Measurements from ENCODE around the gene IFNL3.
"Not testable (repeated sequence)": the region's sequence is repeated elsewhere in the genome, so short reads cannot be mapped to it uniquely, and the experiment has no call there.

IFNL3 gene

GRCh38 chr19:39253374-39254149 is 8.8 kb upstream of the IFNL3 start:
- Histone ChIP-seq H3K4me3 (ENCODE audit: low read length in 2 of 2) (no peak overlapping the region), H3K4me1 (ENCODE audit: control insufficient read depth in 2 of 2, insufficient read depth in 2 of 2, low read length in 2 of 2) (no peaks in the 10 kb centered on the region), H3K9me3 (ENCODE audit: control insufficient read depth in 2 of 2, low read length in 2 of 2) (no peaks in the 10 kb centered on the region), H3K27me3 (ENCODE audit: control insufficient read depth in 2 of 2, insufficient read depth in 2 of 2, low read length in 2 of 2) (peaks cover 2 to 8% of the 10 kb centered on the region in 2 donors), H3K9ac (ENCODE audit: low read depth in 1 of 2, low read length in 2 of 2) (no peak overlapping the region), H3K36me3 (ENCODE audit: control insufficient read depth in 2 of 2, insufficient read depth in 2 of 2, low read length in 2 of 2) (no peaks in the 10 kb centered on the region), H3K27ac (ENCODE audit: low read depth in 2 of 2, low read length in 2 of 2) (no peak overlapping the region)

GRCh38 chr19:39252458-39252857 is 7.7 kb upstream of the IFNL3 start:
- Histone ChIP-seq H3K27ac (ENCODE audit: low read depth in 2 of 2, low read length in 2 of 2) (no peak overlapping the region), H3K9ac (ENCODE audit: low read depth in 1 of 2, low read length in 2 of 2) (no peak overlapping the region), H3K27me3 (ENCODE audit: control insufficient read depth in 2 of 2, insufficient read depth in 2 of 2, low read length in 2 of 2) (peaks cover 5 to 17% of the 10 kb centered on the region in 2 donors), H3K36me3 (ENCODE audit: control insufficient read depth in 2 of 2, insufficient read depth in 2 of 2, low read length in 2 of 2) (no peaks in the 10 kb centered on the region), H3K9me3 (ENCODE audit: control insufficient read depth in 2 of 2, low read length in 2 of 2) (no peaks in the 10 kb centered on the region), H3K4me3 (ENCODE audit: low read length in 2 of 2) (no peak overlapping the region), H3K4me1 (ENCODE audit: control insufficient read depth in 2 of 2, insufficient read depth in 2 of 2, low read length in 2 of 2) (no peaks in the 10 kb centered on the region)

GRCh38 chr19:39251846-39252245 is 7.0 kb upstream of the IFNL3 start:
- no peak overlapping the region for H3K9ac ChIP-seq (ENCODE audit: low read depth in 1 of 2, low read length in 2 of 2)
- no peak overlapping the region for H3K4me3 ChIP-seq (ENCODE audit: low read length in 2 of 2)
- no peaks in the 10 kb centered on the region for H3K4me1 ChIP-seq (ENCODE audit: control insufficient read depth in 2 of 2, insufficient read depth in 2 of 2, low read length in 2 of 2)
- H3K27me3 ChIP-seq (ENCODE audit: control insufficient read depth in 2 of 2, insufficient read depth in 2 of 2, low read length in 2 of 2), result peaks cover 6 to 17% of the 10 kb centered on the region in 2 donors
- no peaks in the 10 kb centered on the region for H3K36me3 ChIP-seq (ENCODE audit: control insufficient read depth in 2 of 2, insufficient read depth in 2 of 2, low read length in 2 of 2)
- H3K27ac ChIP-seq (ENCODE audit: low read depth in 2 of 2, low read length in 2 of 2), result no peak overlapping the region
- H3K9me3 ChIP-seq (ENCODE audit: control insufficient read depth in 2 of 2, low read length in 2 of 2), result no peaks in the 10 kb centered on the region

GRCh38 chr19:39251081-39251480 is 6.3 kb upstream of the IFNL3 start:
- no peaks in the 10 kb centered on the region for H3K4me1 ChIP-seq (ENCODE audit: control insufficient read depth in 2 of 2, insufficient read depth in 2 of 2, low read length in 2 of 2)
- H3K4me3 ChIP-seq (ENCODE audit: low read length in 2 of 2), result no peak overlapping the region
- H3K9ac ChIP-seq (ENCODE audit: low read depth in 1 of 2, low read length in 2 of 2), result no peak overlapping the region
- no peaks in the 10 kb centered on the region for H3K36me3 ChIP-seq (ENCODE audit: control insufficient read depth in 2 of 2, insufficient read depth in 2 of 2, low read length in 2 of 2)
- peaks cover 6 to 17% of the 10 kb centered on the region in 2 donors for H3K27me3 ChIP-seq (ENCODE audit: control insufficient read depth in 2 of 2, insufficient read depth in 2 of 2, low read length in 2 of 2)
- H3K27ac ChIP-seq (ENCODE audit: low read depth in 2 of 2, low read length in 2 of 2), result no peak overlapping the region
- H3K9me3 ChIP-seq (ENCODE audit: control insufficient read depth in 2 of 2, low read length in 2 of 2), result no peaks in the 10 kb centered on the region

GRCh38 chr19:39248806-39249205 is 4.0 kb upstream of the IFNL3 start, which contains the start of gene IFNL4:
Gene IFNL4, minus strand, starts transcription at chr19:39248856.
- Histone ChIP-seq H3K36me3 (ENCODE audit: control insufficient read depth in 2 of 2, insufficient read depth in 2 of 2, low read length in 2 of 2) (no peaks in the 10 kb centered on the region), H3K9me3 (ENCODE audit: control insufficient read depth in 2 of 2, low read length in 2 of 2) (no peaks in the 10 kb centered on the region), H3K9ac (ENCODE audit: low read depth in 1 of 2, low read length in 2 of 2) (no peak within 1 kb of the TSS), H3K27ac (ENCODE audit: low read depth in 2 of 2, low read length in 2 of 2) (no peak within 1 kb of the TSS), H3K27me3 (ENCODE audit: control insufficient read depth in 2 of 2, insufficient read depth in 2 of 2, low read length in 2 of 2) (peaks cover 6 to 17% of the 10 kb centered on the region in 2 donors), H3K4me3 (ENCODE audit: low read length in 2 of 2) (no peak within 1 kb of the TSS), H3K4me1 (ENCODE audit: control insufficient read depth in 2 of 2, insufficient read depth in 2 of 2, low read length in 2 of 2) (no peaks in the 10 kb centered on the region)

- H3K27me3 ChIP-seq (ENCODE audit: control insufficient read depth in 2 of 2, insufficient read depth in 2 of 2, low read length in 2 of 2), result peaks cover 6 to 17% of the 10 kb centered on the region in 2 donors
- no peaks in the 10 kb centered on the region for H3K4me1 ChIP-seq (ENCODE audit: control insufficient read depth in 2 of 2, insufficient read depth in 2 of 2, low read length in 2 of 2)
- H3K9me3 ChIP-seq (ENCODE audit: control insufficient read depth in 2 of 2, low read length in 2 of 2), result no peaks in the 10 kb centered on the region
- H3K27ac ChIP-seq (ENCODE audit: low read depth in 2 of 2, low read length in 2 of 2), result no peak overlapping the region
- no peak overlapping the region for H3K4me3 ChIP-seq (ENCODE audit: low read length in 2 of 2)
- no peak overlapping the region for H3K9ac ChIP-seq (ENCODE audit: low read depth in 1 of 2, low read length in 2 of 2)
- no peaks in the 10 kb centered on the region for H3K36me3 ChIP-seq (ENCODE audit: control insufficient read depth in 2 of 2, insufficient read depth in 2 of 2, low read length in 2 of 2)
Observed at GRCh38 chr19:39247701-39248664, 3.2 kb upstream of the IFNL3 start.

- peaks cover 6 to 17% of the 10 kb centered on the region in 2 donors for H3K27me3 ChIP-seq (ENCODE audit: control insufficient read depth in 2 of 2, insufficient read depth in 2 of 2, low read length in 2 of 2)
- H3K36me3 ChIP-seq (ENCODE audit: control insufficient read depth in 2 of 2, insufficient read depth in 2 of 2, low read length in 2 of 2), result no peaks in the 10 kb centered on the region
- H3K27ac ChIP-seq (ENCODE audit: low read depth in 2 of 2, low read length in 2 of 2), result no peak overlapping the region
- no peak overlapping the region for H3K9ac ChIP-seq (ENCODE audit: low read depth in 1 of 2, low read length in 2 of 2)
- H3K9me3 ChIP-seq (ENCODE audit: control insufficient read depth in 2 of 2, low read length in 2 of 2), result no peaks in the 10 kb centered on the region
- no peak overlapping the region for H3K4me3 ChIP-seq (ENCODE audit: low read length in 2 of 2)
- H3K4me1 ChIP-seq (ENCODE audit: control insufficient read depth in 2 of 2, insufficient read depth in 2 of 2, low read length in 2 of 2), result no peaks in the 10 kb centered on the region
Observed at GRCh38 chr19:39246951-39247669, 2.3 kb upstream of the IFNL3 start.

GRCh38 chr19:39245166-39245565 is 360 bp upstream of the IFNL3 start:
- not testable (repeated sequence) for H3K4me3 ChIP-seq (ENCODE audit: low read length in 2 of 2); H3K9me3 ChIP-seq (ENCODE audit: control insufficient read depth in 2 of 2, low read length in 2 of 2); H3K27ac ChIP-seq (ENCODE audit: low read depth in 2 of 2, low read length in 2 of 2); H3K4me1 ChIP-seq (ENCODE audit: control insufficient read depth in 2 of 2, insufficient read depth in 2 of 2, low read length in 2 of 2); H3K36me3 ChIP-seq (ENCODE audit: control insufficient read depth in 2 of 2, insufficient read depth in 2 of 2, low read length in 2 of 2); H3K9ac ChIP-seq (ENCODE audit: low read depth in 1 of 2, low read length in 2 of 2)
- H3K27me3 ChIP-seq (ENCODE audit: control insufficient read depth in 2 of 2, insufficient read depth in 2 of 2, low read length in 2 of 2), result peaks cover 4 to 17% of the 10 kb centered on the region in 2 donors

- not testable (repeated sequence) for H3K36me3 ChIP-seq (ENCODE audit: control insufficient read depth in 2 of 2, insufficient read depth in 2 of 2, low read length in 2 of 2); H3K4me1 ChIP-seq (ENCODE audit: control insufficient read depth in 2 of 2, insufficient read depth in 2 of 2, low read length in 2 of 2); H3K9ac ChIP-seq (ENCODE audit: low read depth in 1 of 2, low read length in 2 of 2); H3K27ac ChIP-seq (ENCODE audit: low read depth in 2 of 2, low read length in 2 of 2); H3K4me3 ChIP-seq (ENCODE audit: low read length in 2 of 2); H3K9me3 ChIP-seq (ENCODE audit: control insufficient read depth in 2 of 2, low read length in 2 of 2)
- H3K27me3 ChIP-seq (ENCODE audit: control insufficient read depth in 2 of 2, insufficient read depth in 2 of 2, low read length in 2 of 2), result peaks cover 4 to 10% of the 10 kb centered on the region in 2 donors
Observed at GRCh38 chr19:39243741-39244140, 1.1 kb downstream of the IFNL3 start.

Data from mucosa of rectum (tissue), 2 donors.